NCI-H128 (cell line): Measurements from ENCODE around the gene OPTC.

Experiments
- DNase-seq: peaks from one replicate; lab custom pipeline; 2025; ENCODE audit not compliant: unreplicated experiment; lab: John Stamatoyannopoulos, UW

The OPTC gene

GRCh38 chr1:203531063-203531462 lies 37.1 kb downstream of the OPTC start:
- DNase-seq: no peak

- DNase-seq: no peak
Observed at GRCh38 chr1:203534012-203534411, 40.1 kb downstream of the OPTC start.

- DNase-seq: no peak
Observed at GRCh38 chr1:203534526-203534925, 40.6 kb downstream of the OPTC start.

- DNase-seq: no peak
Observed at GRCh38 chr1:203536575-203536974, 42.6 kb downstream of the OPTC start.

- no peak for DNase-seq
Observed at GRCh38 chr1:203536980-203537455, 43.1 kb downstream of the OPTC start.

- no peak for DNase-seq
Observed at GRCh38 chr1:203537806-203538464, 44.0 kb downstream of the OPTC start.

- no peak for DNase-seq
Observed at GRCh38 chr1:203538726-203539125, 44.8 kb downstream of the OPTC start.

- DNase-seq: no peak
Observed at GRCh38 chr1:203539831-203540546, 46.0 kb downstream of the OPTC start.

- DNase-seq: no peak
Observed at GRCh38 chr1:203544485-203544884, 50.5 kb downstream of the OPTC start.

GRCh38 chr1:203544978-203545816 lies 51.2 kb downstream of the OPTC start:
- DNase-seq: no peak

- no peak for DNase-seq
Observed at GRCh38 chr1:203546274-203546673, 52.3 kb downstream of the OPTC start.

GRCh38 chr1:203547147-203547546 lies 53.2 kb downstream of the OPTC start:
- no peak for DNase-seq

GRCh38 chr1:203547771-203548421 lies 53.9 kb downstream of the OPTC start:
- DNase-seq: no peak

- no peak for DNase-seq
Observed at GRCh38 chr1:203548892-203549291, 54.9 kb downstream of the OPTC start.

DNA sequence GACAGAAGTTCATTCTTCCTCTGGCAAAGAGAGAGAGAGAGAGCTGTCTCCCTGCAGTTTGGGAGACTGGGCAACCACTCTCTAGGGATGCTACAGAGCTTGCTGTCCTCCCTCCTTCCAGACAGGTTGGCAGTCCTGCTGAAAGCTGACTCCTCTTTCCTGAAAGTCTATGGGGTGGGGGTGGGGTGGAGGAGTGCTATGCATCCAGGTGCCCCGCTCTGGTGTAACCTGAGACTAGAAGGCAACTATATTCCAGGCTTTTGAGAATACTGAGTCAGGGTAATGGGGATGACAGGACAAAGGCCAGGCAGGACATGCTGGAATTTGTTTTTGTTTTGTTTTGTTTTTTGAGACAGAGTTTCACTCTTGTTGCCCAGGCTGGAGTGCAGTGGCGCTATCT lies 55.4 kb downstream of the OPTC start:
- DNase-seq: no peak

DNA sequence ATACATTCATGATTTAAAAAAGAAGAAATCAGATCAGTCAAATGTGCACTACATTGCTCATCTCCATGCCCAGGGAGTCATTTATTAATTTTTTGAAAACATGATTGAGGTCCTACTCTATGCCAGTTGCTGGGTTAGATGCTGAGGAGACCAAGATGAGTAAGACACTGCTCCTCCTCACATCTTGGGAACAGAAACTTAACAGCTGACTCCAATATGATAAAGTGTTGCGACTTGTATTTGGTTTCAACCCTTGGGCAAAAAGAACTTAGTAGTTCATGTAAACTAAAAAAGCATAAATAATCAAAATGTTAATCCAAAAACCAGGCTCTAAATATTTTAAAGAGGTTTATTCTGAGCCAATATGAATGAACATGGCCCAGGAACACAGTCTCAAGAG lies 56.9 kb downstream of the OPTC start:
- no peak for DNase-seq

DNA sequence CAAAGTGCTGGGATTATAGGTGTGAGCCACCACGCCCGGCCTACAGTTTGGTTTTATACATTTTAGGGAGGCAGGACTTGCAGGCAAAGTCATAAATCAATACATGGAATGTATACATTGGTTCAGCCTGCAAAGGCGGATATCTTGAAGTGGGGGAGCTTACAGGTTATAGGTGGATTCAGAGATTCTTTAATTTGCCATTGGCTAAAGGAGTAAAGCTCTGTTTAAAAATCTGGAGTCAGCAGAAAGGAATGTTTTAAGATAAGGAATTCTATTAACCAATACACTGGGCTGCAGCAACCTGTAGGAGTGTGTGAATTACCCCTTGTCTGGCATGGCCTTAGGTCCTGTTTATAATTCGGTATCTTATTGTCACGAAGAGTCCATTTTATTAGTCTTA lies 57.6 kb downstream of the OPTC start:
- DNase-seq: no peak

DNA sequence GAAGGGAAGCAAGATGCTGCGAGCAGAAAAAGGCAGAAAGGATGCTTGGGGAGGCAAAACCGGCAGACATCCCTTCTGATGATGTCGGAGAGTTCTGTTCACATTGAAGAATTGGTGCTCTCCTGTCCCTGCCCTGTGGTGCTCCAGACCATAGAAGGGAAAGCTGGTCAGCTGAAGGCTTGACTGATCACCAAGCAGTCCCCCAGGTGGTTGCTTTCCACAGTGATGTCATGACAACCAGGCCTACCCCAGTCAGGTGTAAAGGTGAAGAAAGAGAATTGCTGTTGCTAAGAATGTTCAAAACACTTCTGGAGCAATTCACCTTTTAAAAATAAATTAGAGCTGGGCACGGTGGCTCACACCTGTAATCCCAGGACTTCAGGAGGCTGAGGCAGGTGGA lies 59.5 kb downstream of the OPTC start:
- no peak for DNase-seq

DNA sequence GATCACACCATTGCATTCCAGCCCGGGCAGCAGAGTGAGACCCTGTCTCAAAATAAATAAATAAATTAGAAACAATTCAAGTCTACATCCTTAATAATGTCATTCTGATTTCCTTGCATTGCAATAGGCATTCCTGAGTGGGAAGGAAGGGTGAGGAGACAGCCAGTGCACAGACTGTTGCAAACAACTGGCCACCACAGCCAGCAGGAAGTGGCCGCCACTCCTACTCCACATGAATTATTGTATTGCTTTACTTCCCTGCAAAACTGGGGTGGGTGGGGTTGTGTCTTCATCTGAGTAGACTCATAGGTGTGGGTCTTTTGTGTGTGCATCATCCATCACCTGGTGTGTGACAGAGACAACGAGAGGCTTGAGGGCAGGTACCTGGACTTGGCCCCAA lies 60.1 kb downstream of the OPTC start:
- DNase-seq: no peak

DNA sequence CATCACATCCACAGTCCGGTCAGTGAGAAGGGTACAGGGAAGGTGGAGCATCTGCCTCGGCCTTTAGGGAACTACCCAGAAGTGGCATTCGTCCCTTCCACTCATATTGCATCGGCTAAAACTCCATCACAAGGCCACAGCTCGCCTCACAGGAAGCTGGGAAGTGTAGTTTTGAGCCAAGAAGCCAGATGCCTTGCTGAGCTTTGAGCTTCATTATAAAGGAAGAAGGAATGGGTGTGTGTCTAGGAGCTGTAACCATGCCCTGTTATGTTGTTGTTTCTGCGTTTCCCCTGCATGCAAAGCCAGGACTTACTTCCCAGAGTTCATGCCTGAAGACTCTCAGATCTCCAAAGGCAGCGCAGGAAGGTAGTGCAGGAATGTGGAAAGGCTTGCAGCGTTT lies 61.1 kb downstream of the OPTC start:
- no peak for DNase-seq

- DNase-seq: no peak
Observed at GRCh38 chr1:203555511-203556046, 61.6 kb downstream of the OPTC start.
